COR-L47 (cell line): Measurements from ENCODE around the gene LRBA.

Source experiments
- DNase-seq: peaks from one replicate; lab custom pipeline; 2025; lab: John Stamatoyannopoulos, UW

The LRBA gene

GRCh38 chr4:150240011-150240410 is 775.1 kb downstream of the LRBA start:
- DNase-seq, result no peak

DNA sequence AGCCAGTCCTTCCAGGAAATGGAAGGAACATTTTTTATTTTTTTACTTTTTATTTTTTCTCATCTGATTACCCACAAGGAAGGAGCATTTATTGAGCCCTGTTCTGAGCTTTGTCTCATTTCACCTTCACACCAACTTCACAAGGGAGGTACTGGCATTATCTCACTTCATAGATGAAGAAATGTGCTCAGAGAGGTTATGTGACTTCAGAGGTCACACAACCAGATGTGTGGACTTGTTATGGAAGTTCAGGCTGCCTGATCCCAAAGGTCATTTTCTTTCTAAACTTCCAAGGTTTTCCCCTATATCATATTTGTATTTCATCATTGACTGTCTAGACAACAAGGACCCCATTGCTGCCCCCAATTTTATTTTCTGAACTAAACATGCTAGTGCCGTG is 776.5 kb downstream of the LRBA start:
- no peak for DNase-seq

DNA sequence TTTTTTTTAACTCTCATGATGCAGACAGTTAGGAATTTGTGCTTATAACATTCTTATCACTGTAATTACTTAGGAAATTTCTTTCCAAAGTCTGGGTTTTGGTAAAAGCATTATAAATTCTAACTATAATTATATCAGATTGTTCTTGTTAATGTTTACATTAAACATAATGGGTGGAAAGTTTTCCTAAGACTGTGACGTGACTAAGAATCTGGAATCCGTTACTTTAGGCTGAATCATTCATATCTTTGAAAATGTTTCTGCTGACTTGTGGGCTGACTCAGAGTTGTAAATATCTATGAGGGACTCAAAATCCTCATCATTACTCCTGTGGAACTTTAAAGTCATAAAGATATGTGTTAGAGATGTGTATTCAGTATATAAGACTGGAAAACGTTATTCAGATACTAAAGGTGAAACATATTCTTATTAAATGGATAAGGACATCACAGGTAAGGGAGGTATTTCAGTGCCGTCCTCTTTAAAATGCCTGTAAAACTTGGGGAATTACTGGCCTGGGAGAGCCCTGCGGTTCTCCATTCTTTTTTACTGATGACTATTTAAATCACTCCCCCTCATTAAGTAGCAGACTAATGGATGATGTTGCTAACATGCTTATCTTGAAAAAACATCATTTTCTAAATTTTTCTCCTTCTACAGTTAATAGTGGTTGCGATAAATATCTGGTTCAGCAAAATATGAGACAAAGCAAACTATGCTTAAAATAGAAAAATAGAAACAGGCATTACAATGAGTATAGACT is 777.8 kb downstream of the LRBA start:
- no peak for DNase-seq

DNA sequence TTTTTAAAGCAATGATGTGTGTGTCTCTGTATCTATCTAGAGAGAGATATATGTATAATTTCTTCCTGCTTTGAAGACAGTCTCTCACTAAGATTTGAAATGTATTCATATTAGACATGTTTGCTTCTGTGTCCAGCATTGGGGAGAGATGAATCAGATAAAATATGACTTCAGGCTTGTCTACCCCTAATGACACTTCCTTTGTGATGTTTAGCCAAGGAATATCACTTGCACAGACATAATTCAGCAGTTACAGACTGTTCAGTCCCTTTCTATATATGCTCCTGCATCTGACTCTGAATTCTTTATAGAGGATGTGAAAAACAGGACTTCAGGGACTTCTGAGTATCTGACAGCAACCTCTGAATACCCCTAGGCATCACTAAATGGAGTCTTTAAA is 778.5 kb downstream of the LRBA start:
- no peak for DNase-seq

DNA sequence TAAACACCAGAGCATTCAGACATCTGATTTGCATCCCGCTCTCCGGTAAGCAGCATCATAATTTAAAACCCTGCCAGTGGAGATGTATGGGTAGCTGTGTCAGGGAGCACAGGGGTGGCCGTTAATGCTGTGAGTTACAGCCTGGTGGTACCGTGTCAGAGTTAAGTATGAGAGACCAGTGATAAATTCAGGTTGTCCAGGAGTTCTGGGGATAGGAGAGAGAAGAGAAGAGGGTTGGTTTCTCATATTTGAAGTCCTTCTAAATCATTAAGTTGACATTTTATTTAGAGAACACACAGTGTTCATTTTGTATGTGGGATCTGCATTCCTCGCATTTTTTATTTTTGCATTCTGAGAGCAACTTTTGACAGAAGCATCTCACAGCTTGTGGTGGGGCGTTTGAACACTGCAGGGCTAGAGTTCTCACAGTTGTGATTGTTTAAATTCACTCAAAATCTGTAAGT is 779.2 kb downstream of the LRBA start:
- no peak for DNase-seq

GRCh38 chr4:150235317-150235716 is 779.8 kb downstream of the LRBA start:
- no peak for DNase-seq

- DNase-seq, result no peak
These were observed 780.8 kb downstream of the LRBA start for GRCh38 chr4:150234246-150234645.

GRCh38 chr4:150232029-150232428 is 783.1 kb downstream of the LRBA start:
- no peak for DNase-seq

- DNase-seq, result no peak
These were observed 783.8 kb downstream of the LRBA start for GRCh38 chr4:150231107-150231770.

DNA sequence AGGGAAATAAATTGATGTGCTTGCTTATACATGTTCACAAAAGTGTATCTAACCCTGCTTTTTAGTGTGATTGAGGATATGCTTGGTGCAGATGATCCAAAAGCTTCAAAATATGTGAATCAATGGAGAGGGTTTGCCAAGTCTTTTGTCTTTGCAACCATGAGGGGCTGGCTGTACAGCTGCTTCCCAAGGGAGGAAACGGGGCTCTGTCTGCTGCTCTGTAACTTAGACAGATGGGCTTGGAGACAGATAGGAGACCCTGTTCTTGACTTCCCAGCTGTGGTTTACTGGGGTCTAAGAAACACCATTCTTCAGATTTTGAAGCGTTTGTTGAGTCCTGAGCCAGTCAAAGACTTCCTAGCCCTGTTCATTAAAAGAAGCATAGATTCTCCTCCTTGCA is 784.5 kb downstream of the LRBA start:
- DNase-seq, result no peak

DNA sequence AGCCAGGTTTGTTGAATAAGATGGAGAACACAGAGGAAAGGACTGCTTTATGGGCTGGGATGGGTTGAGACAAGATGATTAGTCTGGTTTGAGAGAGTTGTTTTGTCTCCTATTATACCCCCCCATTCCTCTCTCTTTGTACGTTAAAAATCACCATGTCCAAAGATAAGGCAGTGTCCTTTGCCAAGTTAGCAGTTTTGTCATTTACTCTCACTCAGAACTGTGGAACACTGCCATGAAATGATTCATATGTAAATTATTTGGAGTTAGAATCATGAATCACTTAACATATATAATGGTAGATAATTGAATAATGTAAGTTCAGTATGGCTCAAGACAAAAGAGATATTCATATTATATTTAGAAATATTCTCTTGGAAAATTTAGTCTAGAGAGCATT is 785.6 kb downstream of the LRBA start:
- DNase-seq, result no peak

DNA sequence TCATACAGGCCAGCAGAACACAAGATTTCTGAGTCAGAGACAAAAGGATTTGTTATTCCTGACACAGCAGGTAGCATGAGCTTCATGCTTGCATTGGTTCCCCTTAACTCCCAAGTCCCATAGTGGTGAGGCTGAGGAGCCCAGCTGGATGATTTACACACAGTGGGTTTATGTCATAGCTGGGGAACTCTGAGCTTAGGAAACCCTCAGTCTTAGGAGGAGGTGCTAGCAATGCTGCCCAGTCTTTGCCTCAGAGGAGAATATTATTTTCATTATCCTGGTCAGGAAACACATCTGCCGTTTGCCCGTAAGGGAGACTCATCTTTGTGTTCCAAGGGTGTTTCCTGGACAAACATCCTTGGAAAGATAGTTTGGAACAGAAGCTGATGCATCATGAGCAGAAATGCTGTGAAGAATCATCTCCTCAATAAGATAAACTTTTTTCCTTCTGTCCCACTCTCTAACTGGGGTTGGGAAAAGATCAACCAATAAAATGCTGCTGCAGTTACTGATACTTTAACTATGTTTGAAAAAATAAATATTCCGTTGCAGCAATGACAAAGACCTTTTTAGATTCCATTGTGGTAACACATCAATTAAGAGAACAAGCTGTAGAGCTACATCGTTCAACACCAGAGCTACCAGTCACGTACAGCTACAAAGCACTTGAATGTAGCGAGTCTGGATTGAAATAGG is 790.0 kb downstream of the LRBA start:
- DNase-seq, result no peak

- no peak for DNase-seq
These were observed 795.2 kb downstream of the LRBA start for GRCh38 chr4:150219841-150220240.

DNA sequence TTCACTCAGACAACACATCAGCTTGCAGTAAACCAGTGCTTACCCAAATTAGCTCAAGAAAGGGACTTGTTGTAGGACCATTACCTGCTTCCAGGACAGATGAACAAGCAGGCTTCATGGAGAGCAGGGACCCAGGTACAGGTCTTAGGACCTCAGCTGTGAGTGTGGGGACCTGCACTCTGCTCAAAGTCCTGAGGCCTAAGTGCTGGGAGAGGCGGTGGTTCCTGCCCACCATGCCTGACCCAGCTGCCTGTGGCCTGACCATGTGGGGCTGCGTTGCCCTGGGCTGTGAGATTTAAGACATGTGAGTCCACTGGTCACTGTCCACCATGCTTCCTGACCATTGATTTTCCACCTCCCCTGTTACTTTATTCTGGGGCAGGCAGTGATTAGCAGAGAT is 796.6 kb downstream of the LRBA start:
- DNase-seq, result no peak

DNA sequence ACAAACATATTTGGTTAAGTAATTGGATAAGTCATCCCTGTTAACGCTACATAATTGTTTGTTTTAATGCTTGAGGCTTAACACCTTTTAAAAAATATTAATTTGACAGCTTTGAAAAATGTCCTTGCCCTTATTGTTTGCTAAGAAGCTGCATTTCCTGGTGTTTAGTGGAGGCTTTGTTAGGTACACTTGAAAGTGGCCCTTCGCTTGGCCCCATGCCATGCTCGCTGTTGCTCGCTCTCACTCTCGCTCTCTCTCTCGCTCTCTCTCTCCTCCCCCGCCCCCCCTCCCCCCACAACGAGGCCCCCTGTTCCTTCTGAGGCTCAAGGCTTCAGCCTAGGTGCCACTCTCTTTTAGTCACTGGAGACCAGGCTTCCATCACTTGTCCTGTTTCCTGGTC is 797.3 kb downstream of the LRBA start:
- DNase-seq, result peak; percentile 86

GRCh38 chr4:150217192-150217591 is 797.9 kb downstream of the LRBA start:
- peak; percentile 72 for DNase-seq

- DNase-seq, result no peak
These were observed 798.4 kb downstream of the LRBA start for GRCh38 chr4:150216726-150217125.

GRCh38 chr4:150215601-150216000 is 799.5 kb downstream of the LRBA start:
- no peak for DNase-seq
